Mesendoderm (in vitro differentiated cells): Measurements from ENCODE around the gene KSR2.
"Not testable (repeated sequence)": the region's sequence is repeated elsewhere in the genome, so short reads cannot be mapped to it uniquely, and the experiment has no call there.

Source experiments
- DNase-seq: peaks from one replicate; pipeline ENCODE4 v3.0.0; 2013
- H2AK5ac ChIP-seq: 2 replicates; pipeline ENCODE4 v1.6.1; 2013; ENCODE audit warnings: low read length, inconsistent platforms
- H2BK120ac ChIP-seq: 2 replicates; pipeline ENCODE4 v1.6.1; 2013; ENCODE audit warnings: low read depth, mild to moderate bottlenecking, low read length, moderate library complexity, mixed read lengths
- H2BK15ac ChIP-seq: replicated peaks from 2 replicates; pipeline ENCODE4 v1.6.1; 2013; ENCODE audit warnings: low read depth, mild to moderate bottlenecking, moderate library complexity
- H2BK5ac ChIP-seq: 2 replicates; pipeline ENCODE4 v1.6.1; 2013; ENCODE audit warnings: low read length, inconsistent platforms
- H3K18ac ChIP-seq: 2 replicates; pipeline ENCODE4 v1.6.1; 2013; ENCODE audit warnings: mild to moderate bottlenecking, low read length, mixed read lengths
- H3K23ac ChIP-seq: one replicate; pipeline ENCODE4 v1.6.1; 2013; ENCODE audit warnings: low read length
- H3K27ac ChIP-seq: 2 replicates; pipeline ENCODE4 v1.5.1; 2013; ENCODE audit warnings: low read depth, mild to moderate bottlenecking, inconsistent platforms, low read length, moderate library complexity
- H3K27me3 ChIP-seq: 2 replicates; pipeline ENCODE4 v1.6.1; 2013; ENCODE audit warnings: low read length, control low read depth, mild to moderate bottlenecking, inconsistent platforms; ENCODE audit not compliant: insufficient read depth, poor library complexity
- H3K36me3 ChIP-seq: 2 replicates; pipeline ENCODE4 v1.6.1; 2013; ENCODE audit warnings: low read length, inconsistent platforms; ENCODE audit not compliant: control insufficient read depth, insufficient read depth
- H3K4ac ChIP-seq: one replicate; pipeline ENCODE4 v1.6.1; 2013; ENCODE audit warnings: low read depth, mild to moderate bottlenecking, low read length, moderate library complexity
- H3K4me1 ChIP-seq: 2 replicates; pipeline ENCODE4 v1.6.1; 2013; ENCODE audit warnings: low read depth, low read length, inconsistent platforms; ENCODE audit not compliant: control insufficient read depth
- H3K4me2 ChIP-seq: 2 replicates; pipeline ENCODE4 v1.6.1; 2013; ENCODE audit warnings: low read length
- H3K4me3 ChIP-seq: 2 replicates; pipeline ENCODE4 v1.5.1; 2013; ENCODE audit warnings: mild to moderate bottlenecking, low read length
- H3K56ac ChIP-seq: one replicate; pipeline ENCODE4 v1.6.1; 2013; ENCODE audit warnings: low read length
- H3K79me1 ChIP-seq: 2 replicates; pipeline ENCODE4 v1.6.1; 2013; ENCODE audit warnings: low read length, inconsistent platforms
- H3K79me2 ChIP-seq: 2 replicates; pipeline ENCODE4 v1.6.1; 2013; ENCODE audit warnings: mild to moderate bottlenecking, low read length; ENCODE audit not compliant: control insufficient read depth, insufficient read depth
- H3K9ac ChIP-seq: 2 replicates; pipeline ENCODE4 v1.6.1; 2013; ENCODE audit warnings: low read length, inconsistent platforms
- H4K5ac ChIP-seq: one replicate; pipeline ENCODE4 v1.6.1; 2013; ENCODE audit warnings: low read length
- H4K8ac ChIP-seq: one replicate; pipeline ENCODE4 v1.6.1; 2013; ENCODE audit warnings: low read depth, mild to moderate bottlenecking, control low read depth, low read length, moderate library complexity
- WGBS: extraction: QIAGEN DNeasy Blood & Tissue Kit; methylation state at CpG from one replicate; pipeline ENCODE4 v1.1.7; 2013; ENCODE audit warnings: low lambda C conversion rate, missing lambda C conversion rate; ENCODE audit not compliant: insufficient coverage; ENCODE audit errors: extremely low coverage; 5-methylcytosine and 5-hydroxymethylcytosine counted together

KSR2 gene

DNA sequence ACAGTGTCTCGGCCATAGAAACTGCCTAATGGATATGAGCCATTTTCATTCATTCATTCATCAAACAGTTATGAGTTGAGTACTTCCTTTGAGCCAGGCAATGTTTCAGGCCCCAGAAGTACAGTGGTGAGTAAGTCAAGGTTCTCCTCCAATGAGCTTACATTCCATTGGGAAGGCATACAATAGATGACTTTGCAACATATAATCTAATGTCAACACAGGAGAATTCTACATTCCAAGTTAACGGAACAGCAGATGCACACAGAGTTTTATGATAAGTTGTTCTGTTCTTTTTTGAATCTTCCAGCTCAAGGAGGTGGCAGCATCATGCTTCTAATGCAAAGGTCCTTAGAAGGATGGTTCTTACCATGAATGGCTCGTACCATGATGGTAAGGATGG, 44.5 kb upstream of the KSR2 start:
- no peak overlapping the region for H3K4ac ChIP-seq

DNA sequence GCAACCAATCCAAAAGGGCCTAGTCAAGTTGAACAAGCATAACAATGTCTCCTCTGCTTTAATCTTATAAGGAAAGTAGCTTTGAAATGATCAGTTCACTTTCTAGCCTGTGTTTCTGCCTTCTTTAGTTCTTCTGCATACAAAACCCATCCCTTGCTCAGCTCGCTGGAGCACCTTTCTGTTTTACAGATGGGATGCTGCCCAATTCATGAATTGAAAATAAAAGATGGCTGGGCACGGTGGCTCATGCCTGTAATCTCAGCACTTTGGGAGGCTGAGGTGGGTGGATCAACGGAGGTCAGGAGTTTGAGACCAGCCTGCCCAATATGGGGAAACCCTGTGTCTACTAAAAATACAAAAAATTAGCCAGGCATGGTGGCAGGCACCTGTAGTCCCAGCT, 43.2 kb upstream of the KSR2 start:
- DNase-seq, result no peak
- H3K4ac ChIP-seq, result no peak overlapping the region
- H2BK5ac ChIP-seq, result no peak overlapping the region
- H3K23ac ChIP-seq, result no peak overlapping the region
- no peak overlapping the region for H3K4me2 ChIP-seq
- H4K8ac ChIP-seq, result no peak overlapping the region
- no peak overlapping the region for H3K9ac ChIP-seq
- no peak overlapping the region for H3K18ac ChIP-seq
- H3K36me3 ChIP-seq, result no peaks in the 10 kb centered on the region
- no peak overlapping the region for H3K27ac ChIP-seq
- H2BK15ac ChIP-seq, result no peak overlapping the region
- H3K4me3 ChIP-seq, result no peak overlapping the region
- peaks cover 1% of the 10 kb centered on the region for H3K79me1 ChIP-seq
- peaks cover 1% of the 10 kb centered on the region for H3K79me2 ChIP-seq
- H3K56ac ChIP-seq, result no peak overlapping the region
- no CpG with 5 or more reads among the region's 3 CpGs for WGBS
- H2BK120ac ChIP-seq, result no peak overlapping the region
- H4K5ac ChIP-seq, result no peak overlapping the region
- no peak overlapping the region for H2AK5ac ChIP-seq
- no peaks in the 10 kb centered on the region for H3K4me1 ChIP-seq
- no peaks in the 10 kb centered on the region for H3K27me3 ChIP-seq

More for the DNA sequence above, 44.5 kb upstream of the KSR2 start:
- H3K4me1 ChIP-seq, result peaks cover 5% of the 10 kb centered on the region
- H3K27ac ChIP-seq, result no peak overlapping the region
- no peak for DNase-seq
- H3K23ac ChIP-seq, result no peak overlapping the region
- no peak overlapping the region for H4K8ac ChIP-seq
- no peak overlapping the region for H2BK5ac ChIP-seq
- H3K36me3 ChIP-seq, result no peaks in the 10 kb centered on the region
- H3K9ac ChIP-seq, result no peak overlapping the region
- no peak overlapping the region for H2BK120ac ChIP-seq
- WGBS, result no CpG with 5 or more reads among the region's 3 CpGs
- no peak overlapping the region for H3K4me2 ChIP-seq
- H2BK15ac ChIP-seq, result no peak overlapping the region
- H3K79me1 ChIP-seq, result peaks cover 10% of the 10 kb centered on the region
- H2AK5ac ChIP-seq, result no peak overlapping the region
- no peak overlapping the region for H4K5ac ChIP-seq
- no peaks in the 10 kb centered on the region for H3K27me3 ChIP-seq
- H3K18ac ChIP-seq, result no peak overlapping the region
- H3K79me2 ChIP-seq, result peaks cover 10% of the 10 kb centered on the region
- no peak overlapping the region for H3K56ac ChIP-seq
- H3K4me3 ChIP-seq, result no peak overlapping the region

DNA sequence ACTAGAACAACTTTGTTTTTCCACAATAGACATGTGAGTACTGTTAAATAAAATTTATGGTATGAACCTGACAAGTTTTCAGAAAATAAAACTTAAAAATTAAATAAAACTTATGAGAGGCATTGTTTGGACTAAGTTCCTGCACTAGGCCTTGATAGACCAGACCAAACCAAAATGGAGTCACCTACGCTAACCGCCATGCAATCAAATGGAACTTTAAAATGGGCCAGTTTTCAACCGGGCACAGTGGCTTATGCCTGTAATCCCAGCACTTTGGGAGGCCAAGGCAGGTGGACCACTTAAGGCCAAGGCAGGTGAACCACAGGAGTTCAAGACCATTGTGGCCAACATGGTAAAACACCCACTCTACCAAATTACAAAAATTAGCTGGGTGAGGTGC, 42.6 kb upstream of the KSR2 start:
- WGBS, result no CpG with 5 or more reads among the region's 3 CpGs
- Histone ChIP-seq H3K4me3 (no peak overlapping the region), H2BK120ac (no peak overlapping the region), H4K8ac (no peak overlapping the region), H3K56ac (no peak overlapping the region), H3K27me3 (no peaks in the 10 kb centered on the region), H3K36me3 (no peaks in the 10 kb centered on the region), H3K4ac (no peak overlapping the region), H3K27ac (no peak overlapping the region), H3K4me1 (no peaks in the 10 kb centered on the region), H2BK5ac (no peak overlapping the region), H4K5ac (no peak overlapping the region), H3K4me2 (no peak overlapping the region), H3K79me2 (no peaks in the 10 kb centered on the region), H2BK15ac (no peak overlapping the region), H3K18ac (no peak overlapping the region), H3K23ac (no peak overlapping the region), H3K9ac (no peak overlapping the region), H2AK5ac (no peak overlapping the region), H3K79me1 (no peaks in the 10 kb centered on the region)
- DNase-seq, result no peak

DNA sequence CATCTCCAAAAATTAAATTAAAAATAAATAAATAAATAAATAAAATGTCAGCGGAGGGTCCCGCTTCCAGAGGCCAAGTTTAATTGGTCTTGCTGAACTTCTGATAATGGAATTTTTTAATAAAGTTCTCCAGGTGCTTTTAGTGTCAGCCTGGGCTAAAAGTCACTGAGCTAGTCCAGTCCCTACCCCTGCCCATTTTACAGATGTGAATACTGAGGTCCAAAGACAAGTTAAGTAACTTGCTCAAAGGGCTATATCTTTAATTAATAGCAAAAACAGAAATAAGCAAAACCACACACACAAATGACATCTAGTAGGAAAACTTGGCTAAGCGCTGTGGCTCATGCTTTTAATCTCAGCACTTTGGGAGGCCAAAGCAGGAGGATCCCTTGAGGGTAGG, 42.1 kb upstream of the KSR2 start:
- H3K4me3 ChIP-seq, result no peak overlapping the region
- H4K5ac ChIP-seq, result no peak overlapping the region
- H3K36me3 ChIP-seq, result no peaks in the 10 kb centered on the region
- no peak overlapping the region for H3K27ac ChIP-seq
- H3K18ac ChIP-seq, result no peak overlapping the region
- H3K4me1 ChIP-seq, result no peaks in the 10 kb centered on the region
- no peak overlapping the region for H3K23ac ChIP-seq
- no peak for DNase-seq
- H3K4me2 ChIP-seq, result no peak overlapping the region
- H2BK120ac ChIP-seq, result no peak overlapping the region
- H3K27me3 ChIP-seq, result no peaks in the 10 kb centered on the region
- WGBS, result no CpG with 5 or more reads among the region's 3 CpGs
- H3K56ac ChIP-seq, result no peak overlapping the region
- no peak overlapping the region for H2BK15ac ChIP-seq
- no peaks in the 10 kb centered on the region for H3K79me2 ChIP-seq
- H2AK5ac ChIP-seq, result no peak overlapping the region
- no peak overlapping the region for H2BK5ac ChIP-seq
- H3K79me1 ChIP-seq, result no peaks in the 10 kb centered on the region
- no peak overlapping the region for H4K8ac ChIP-seq
- no peak overlapping the region for H3K9ac ChIP-seq
- H3K4ac ChIP-seq, result no peak overlapping the region

DNA sequence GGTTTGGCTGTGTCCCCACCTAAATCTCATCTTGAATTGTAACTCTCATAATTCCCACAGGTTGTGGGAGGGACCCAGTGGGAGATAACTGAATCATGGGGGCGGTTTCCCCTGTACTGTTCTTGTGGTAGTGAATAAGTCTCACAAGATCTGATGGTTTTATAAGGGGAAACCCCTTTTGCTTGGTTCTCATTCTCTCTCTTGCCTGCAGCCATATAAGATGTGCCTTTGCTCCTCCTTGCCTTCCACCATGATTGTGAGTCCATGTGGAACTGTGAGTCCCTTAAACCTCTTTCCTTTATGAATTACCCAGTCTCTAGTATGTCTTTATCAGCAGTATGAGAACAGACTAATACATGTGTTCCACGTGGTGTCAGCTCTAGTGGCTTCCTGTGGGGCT, 31.0 kb upstream of the KSR2 start:
- not testable (repeated sequence) for H3K9ac ChIP-seq, DNase-seq, H3K4me1 ChIP-seq, H2BK15ac ChIP-seq, H3K79me1 ChIP-seq, H3K4me2 ChIP-seq, H3K79me2 ChIP-seq, H3K4ac ChIP-seq, H3K4me3 ChIP-seq, H2AK5ac ChIP-seq, H3K23ac ChIP-seq, H3K56ac ChIP-seq, H2BK120ac ChIP-seq, H3K36me3 ChIP-seq, H3K27ac ChIP-seq, H4K8ac ChIP-seq, H2BK5ac ChIP-seq, H3K18ac ChIP-seq, H3K27me3 ChIP-seq, H4K5ac ChIP-seq
- no CpG with 5 or more reads among the region's 2 CpGs for WGBS

DNA sequence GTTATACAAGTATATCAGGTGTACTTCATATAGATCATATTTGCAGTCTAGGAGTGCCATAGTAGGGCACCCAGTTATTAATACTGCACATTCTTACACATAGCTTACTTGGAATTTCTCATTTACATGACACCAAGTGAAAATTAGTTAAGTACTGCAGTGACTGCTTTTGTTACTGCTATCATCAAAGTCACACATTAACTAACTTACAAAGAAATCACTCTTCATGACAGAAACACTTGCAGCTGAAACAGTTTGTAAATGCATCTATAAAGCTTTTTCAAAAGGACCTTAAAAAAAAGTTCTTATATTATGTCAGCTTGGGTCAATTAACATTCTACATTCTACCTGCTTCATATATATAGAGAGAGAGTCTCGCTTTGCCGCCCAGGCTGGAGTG, 29.9 kb upstream of the KSR2 start:
- no CpG with 5 or more reads among the region's 2 CpGs for WGBS
- no peaks in the 10 kb centered on the region for H3K4me1 ChIP-seq
- no peak overlapping the region for H3K4ac ChIP-seq
- no peaks in the 10 kb centered on the region for H3K27me3 ChIP-seq
- no peak overlapping the region for H3K4me2 ChIP-seq
- H3K27ac ChIP-seq, result no peak overlapping the region
- H3K36me3 ChIP-seq, result no peaks in the 10 kb centered on the region
- no peak overlapping the region for H2BK5ac ChIP-seq
- H2BK15ac ChIP-seq, result no peak overlapping the region
- H3K4me3 ChIP-seq, result no peak overlapping the region
- H2BK120ac ChIP-seq, result no peak overlapping the region
- no peak overlapping the region for H4K8ac ChIP-seq
- no peaks in the 10 kb centered on the region for H3K79me2 ChIP-seq
- H3K56ac ChIP-seq, result no peak overlapping the region
- H3K9ac ChIP-seq, result no peak overlapping the region
- H3K18ac ChIP-seq, result no peak overlapping the region
- DNase-seq, result no peak
- H3K23ac ChIP-seq, result no peak overlapping the region
- no peak overlapping the region for H2AK5ac ChIP-seq
- no peak overlapping the region for H4K5ac ChIP-seq
- no peaks in the 10 kb centered on the region for H3K79me1 ChIP-seq
